Mammary epithelial cell (primary cell): ENCODE results near the gene KRT76.

Experiments used
- EZH2 ChIP-seq: IDR thresholded peaks from 2 replicates; pipeline ENCODE4 v1.6.1; 2012; ENCODE audit warnings: low read length, inconsistent platforms, borderline replicate concordance
- TF ChIP-seq, protein P1 (sequence below), 2 donors: IDR thresholded peaks in 1 of 2; conservative IDR thresholded peaks in 1 of 2; 2 replicates each; pipeline ENCODE4 v1.5.1; 2011 to 2012; ENCODE audit warnings: inconsistent platforms in 2 of 2, low read length in 2 of 2, mild to moderate bottlenecking in 2 of 2, control low read depth in 1 of 2, low read depth in 1 of 2; ENCODE audit not compliant: insufficient read depth in 1 of 2; ENCODE audit errors: extremely low read depth in 1 of 2

DNA sequence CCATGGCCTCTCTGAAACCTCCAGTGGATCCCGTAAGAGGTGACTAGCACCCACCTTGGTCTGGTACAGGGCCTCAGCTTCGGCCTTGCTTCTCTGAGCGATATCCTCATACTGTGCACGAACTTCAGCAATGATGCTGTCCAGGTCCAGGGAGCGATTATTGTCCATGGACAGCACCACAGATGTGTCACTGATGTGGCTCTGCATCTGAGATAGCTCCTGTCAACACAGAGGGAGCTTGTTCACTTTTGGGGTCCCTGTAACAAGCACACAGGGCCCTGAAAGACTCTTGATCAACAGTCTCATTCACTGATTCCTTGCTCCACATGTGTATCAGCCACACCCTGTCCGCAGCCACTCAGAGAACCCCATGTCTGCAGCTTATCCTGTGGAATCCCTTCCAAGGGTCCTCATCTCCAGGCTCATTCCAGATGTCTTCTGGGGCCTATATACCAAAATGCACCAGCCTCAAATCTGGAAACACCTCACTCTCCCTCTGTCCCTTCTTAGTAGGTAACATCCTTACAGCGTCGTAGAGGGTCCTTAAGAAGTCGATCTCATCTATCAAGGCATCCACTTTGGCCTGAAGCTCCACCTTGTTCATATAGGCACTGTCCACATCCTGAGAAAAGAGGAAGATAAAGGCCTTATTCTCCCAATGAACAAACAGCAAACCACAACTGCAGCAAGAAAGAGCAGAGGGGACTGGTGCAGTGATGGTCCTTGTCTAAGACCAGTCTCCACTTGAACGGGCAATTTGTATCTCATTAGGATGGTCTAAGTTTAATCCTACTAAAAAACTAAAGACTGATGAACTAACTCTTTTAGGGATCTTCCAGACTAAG is 15.3 kb upstream of the KRT76 start:
- no peak for TF ChIP-seq EZH2
- TF ChIP-seq, protein P1, sequence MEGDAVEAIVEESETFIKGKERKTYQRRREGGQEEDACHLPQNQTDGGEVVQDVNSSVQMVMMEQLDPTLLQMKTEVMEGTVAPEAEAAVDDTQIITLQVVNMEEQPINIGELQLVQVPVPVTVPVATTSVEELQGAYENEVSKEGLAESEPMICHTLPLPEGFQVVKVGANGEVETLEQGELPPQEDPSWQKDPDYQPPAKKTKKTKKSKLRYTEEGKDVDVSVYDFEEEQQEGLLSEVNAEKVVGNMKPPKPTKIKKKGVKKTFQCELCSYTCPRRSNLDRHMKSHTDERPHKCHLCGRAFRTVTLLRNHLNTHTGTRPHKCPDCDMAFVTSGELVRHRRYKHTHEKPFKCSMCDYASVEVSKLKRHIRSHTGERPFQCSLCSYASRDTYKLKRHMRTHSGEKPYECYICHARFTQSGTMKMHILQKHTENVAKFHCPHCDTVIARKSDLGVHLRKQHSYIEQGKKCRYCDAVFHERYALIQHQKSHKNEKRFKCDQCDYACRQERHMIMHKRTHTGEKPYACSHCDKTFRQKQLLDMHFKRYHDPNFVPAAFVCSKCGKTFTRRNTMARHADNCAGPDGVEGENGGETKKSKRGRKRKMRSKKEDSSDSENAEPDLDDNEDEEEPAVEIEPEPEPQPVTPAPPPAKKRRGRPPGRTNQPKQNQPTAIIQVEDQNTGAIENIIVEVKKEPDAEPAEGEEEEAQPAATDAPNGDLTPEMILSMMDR (conservative IDR thresholded peaks at IDR 0.05 in 1 of 2, IDR thresholded peaks at IDR 0.05 in 1 of 2; ENCODE audit: extremely low read depth in 1 of 2, insufficient read depth in 1 of 2, low read depth in 1 of 2, low read length in 2 of 2) = no peak
